Tibial nerve (tissue), 4 donors: ENCODE data around the gene ZNF692. TPM values are rescaled to one million over a fixed set of nuclear protein-coding genes. Genes with fewer than 3 reads are reported as not detected.
"Not testable (repeated sequence)": the region's sequence is repeated elsewhere in the genome, so short reads cannot be mapped to it uniquely, and the experiment has no call there.

Source experiments
- DNase-seq, 2 donors: peaks; one replicate each; pipeline ENCODE4 v3.0.0-alpha.2; 2019; ENCODE audit warnings: low spot score in 2 of 2
- H3K27ac ChIP-seq, 4 donors: fragments of 200-600 bp; sonication (generic) in 3 of 4; one replicate each; pipeline ENCODE4 v1.5.1; 2017 to 2019; ENCODE audit warnings: mild to moderate bottlenecking in 1 of 4
- H3K27me3 ChIP-seq, 2 donors: fragments of 200-600 bp; sonication (generic) in 1 of 2; one replicate each; pipeline versions ENCODE4 v1.5.1 to v1.6.0; 2017 to 2019
- H3K36me3 ChIP-seq, 3 donors: fragments of 200-600 bp; sonication (generic); one replicate each; pipeline ENCODE4 v1.5.1; 2018 to 2019
- H3K4me1 ChIP-seq, 4 donors: fragments of 200-600 bp; sonication (generic) in 3 of 4; one replicate each; pipeline ENCODE4 v1.5.1; 2017 to 2019
- H3K4me3 ChIP-seq, 4 donors: fragments of 200-600 bp; sonication (generic) in 3 of 4; one replicate each; pipeline ENCODE4 v1.5.1; 2017 to 2019; ENCODE audit warnings: mild to moderate bottlenecking in 1 of 4, moderate library complexity in 1 of 4
- H3K9me3 ChIP-seq, 4 donors: fragments of 200-600 bp; sonication (generic) in 3 of 4; one replicate each; pipeline ENCODE4 v1.5.1; 2017 to 2019
- CTCF ChIP-seq, 5 experiments: fragments of 200-600 bp in 3 of 5; fragments of 450-650 bp in 2 of 5; sonication (generic) in 3 of 5; IDR thresholded peaks; one replicate each; pipeline ENCODE4 v1.5.1; 2016 to 2019; ENCODE audit warnings: antibody characterized with exemption in 5 of 5, mild to moderate bottlenecking in 3 of 5, moderate library complexity in 2 of 5
- EP300 ChIP-seq, 2 donors: sonication (generic); formaldehyde crosslinking; IDR thresholded peaks; one replicate each; pipeline ENCODE4 v1.6.1; 2017; ENCODE audit warnings: antibody characterized with exemption in 2 of 2, mild to moderate bottlenecking in 1 of 2
- POLR2A ChIP-seq, 2 donors: fragments of 450-650 bp; IDR thresholded peaks; one replicate each; pipeline ENCODE4 v1.6.1; 2017; ENCODE audit warnings: antibody characterized with exemption in 2 of 2, mild to moderate bottlenecking in 2 of 2, moderate library complexity in 2 of 2
- WGBS, 2 donors: methylation state at CpG; one replicate each; pipeline ENCODE4 v1.1.5; 2018; 5-methylcytosine and 5-hydroxymethylcytosine counted together
- total RNA-seq, 4 donors: library from RNA; depleted of rRNA; stranded (reverse); fragments of >200 nt; gene quantifications; one replicate each; pipeline ENCODE4 v1.1.0, GENCODE V29; 2016

ZNF692 gene
- total RNA-seq, 4 donors from 2014 or later: 40.8 to 118 (median 68.5) TPM

GRCh38 chr1:248886237-248886895 is 27.5 kb upstream of the ZNF692 start:
- DNase-seq: no peak
- no peaks in the 10 kb centered on the region for H3K36me3 ChIP-seq
- H3K9me3 ChIP-seq: no peaks in the 10 kb centered on the region
- 5 to 14% methylated on average over 1 of the region's 1 CpG for whole genome bisulfite sequencing, 2 donors
- peaks cover 0 to 4% of the 10 kb centered on the region in 2 donors for H3K27me3 ChIP-seq
- H3K4me3 ChIP-seq: no peak overlapping the region
- TF ChIP-seq EP300 (IDR thresholded peaks at IDR 0.05) (no peak), POLR2A (IDR thresholded peaks at IDR 0.05) (no peak), CTCF (IDR thresholded peaks at IDR 0.05) (no peak)
- H3K4me1 ChIP-seq: peaks cover 0 to 6% (median 0%) of the 10 kb centered on the region in 4 donors
- H3K27ac ChIP-seq: no peak overlapping the region

GRCh38 chr1:248885646-248886045 is 26.8 kb upstream of the ZNF692 start:
- Histone ChIP-seq H3K9me3 (no peaks in the 10 kb centered on the region), H3K27ac (no peak overlapping the region), H3K27me3 (peaks cover 0 to 4% of the 10 kb centered on the region in 2 donors), H3K4me1 (peaks cover 0 to 6% (median 0%) of the 10 kb centered on the region in 4 donors), H3K36me3 (no peaks in the 10 kb centered on the region), H3K4me3 (no peak overlapping the region)
- TF ChIP-seq EP300 (IDR thresholded peaks at IDR 0.05) (no peak), POLR2A (IDR thresholded peaks at IDR 0.05) (no peak), CTCF (IDR thresholded peaks at IDR 0.05) (no peak)
- 91% methylated on average over 1 of the region's 1 CpG for WGBS, 2 donors
- no peak for DNase-seq

- peaks cover 0 to under 1% of the 10 kb centered on the region in 2 donors for H3K27me3 ChIP-seq
- no peaks in the 10 kb centered on the region for H3K9me3 ChIP-seq
- H3K36me3 ChIP-seq: no peaks in the 10 kb centered on the region
- TF ChIP-seq EP300 (IDR thresholded peaks at IDR 0.05) (no peak), CTCF (IDR thresholded peaks at IDR 0.05) (no peak), POLR2A (IDR thresholded peaks at IDR 0.05) (no peak)
- peaks cover 0 to 6% (median 0%) of the 10 kb centered on the region in 4 donors for H3K4me1 ChIP-seq
- H3K27ac ChIP-seq: no peak overlapping the region
- no peak overlapping the region for H3K4me3 ChIP-seq
- DNase-seq: no peak
- 42 to 47% methylated on average over 1 of the region's 1 CpG for WGBS, 2 donors
Observed at GRCh38 chr1:248884632-248885295, 25.9 kb upstream of the ZNF692 start.

- H3K4me1 ChIP-seq, H3K27me3 ChIP-seq, H3K36me3 ChIP-seq, DNase-seq, H3K4me3 ChIP-seq, H3K9me3 ChIP-seq, H3K27ac ChIP-seq: not testable (repeated sequence)
- 66 to 71% methylated on average over 7 of the region's 7 CpGs for WGBS, 2 donors
Observed at GRCh38 chr1:248882427-248882826, 23.5 kb upstream of the ZNF692 start.

- Histone ChIP-seq H3K4me1 (peaks cover 0 to under 1% (median 0%) of the 10 kb centered on the region in 4 donors), H3K9me3 (no peaks in the 10 kb centered on the region), H3K27me3 (no peaks in the 10 kb centered on the region), H3K36me3 (no peaks in the 10 kb centered on the region), H3K4me3 (no peak overlapping the region), H3K27ac (no peak overlapping the region)
- WGBS, 2 donors: 81 to 85% methylated on average over 1 of the region's 1 CpG
- TF ChIP-seq CTCF (IDR thresholded peaks at IDR 0.05) (no peak), EP300 (IDR thresholded peaks at IDR 0.05) (no peak), POLR2A (IDR thresholded peaks at IDR 0.05) (no peak)
- DNase-seq: no peak
Observed at GRCh38 chr1:248881261-248881660, 22.4 kb upstream of the ZNF692 start.
